HG02642 (cell line): Measurements from ENCODE around the gene CYP19A1.
"Not testable (repeated sequence)": the region's sequence is repeated elsewhere in the genome, so short reads cannot be mapped to it uniquely, and the experiment has no call there.

Experiments used
- ATAC-seq: cut with Tn5 transposase; IDR thresholded peaks from one replicate; pipeline ENCODE4 v1.9.1; 2021; ENCODE audit warnings: mild to moderate bottlenecking; ENCODE audit not compliant: unreplicated experiment, poor library complexity

CYP19A1 gene

GRCh38 chr15:51303462-51303980 is 34.9 kb downstream of the CYP19A1 start:
- no peak for ATAC-seq

- ATAC-seq, result no peak
Measured at GRCh38 chr15:51302480-51302879, 35.9 kb downstream of the CYP19A1 start.

GRCh38 chr15:51299187-51300015 is 39.0 kb downstream of the CYP19A1 start:
- ATAC-seq, result no peak

- no peak for ATAC-seq
Measured at GRCh38 chr15:51298620-51299019, 39.8 kb downstream of the CYP19A1 start.

- ATAC-seq, result no peak
Measured at GRCh38 chr15:51290720-51291119, 47.7 kb downstream of the CYP19A1 start.

GRCh38 chr15:51289290-51289689 is 49.1 kb downstream of the CYP19A1 start:
- no peak for ATAC-seq

- ATAC-seq, result no peak
Measured at GRCh38 chr15:51288143-51289065, 50.0 kb downstream of the CYP19A1 start.

GRCh38 chr15:51286816-51287215 is 51.6 kb downstream of the CYP19A1 start:
- no peak for ATAC-seq

GRCh38 chr15:51285399-51285798 is 53.0 kb downstream of the CYP19A1 start:
- ATAC-seq, result no peak

GRCh38 chr15:51284871-51285270 is 53.5 kb downstream of the CYP19A1 start:
- ATAC-seq, result no peak

GRCh38 chr15:51283026-51283425 is 55.4 kb downstream of the CYP19A1 start:
- ATAC-seq, result no peak

GRCh38 chr15:51282241-51282640 is 56.2 kb downstream of the CYP19A1 start:
- not testable (repeated sequence) for ATAC-seq

GRCh38 chr15:51281368-51281967 is 56.9 kb downstream of the CYP19A1 start:
- peak; percentile 74 for ATAC-seq

- no peak for ATAC-seq
Measured at GRCh38 chr15:51280838-51281237, 57.6 kb downstream of the CYP19A1 start.

GRCh38 chr15:51279391-51279790 is 59.0 kb downstream of the CYP19A1 start:
- ATAC-seq, result no peak

GRCh38 chr15:51277101-51277500 is 61.3 kb downstream of the CYP19A1 start:
- ATAC-seq, result no peak

GRCh38 chr15:51274956-51275355 is 63.4 kb downstream of the CYP19A1 start:
- no peak for ATAC-seq

GRCh38 chr15:51270706-51271105 is 67.7 kb downstream of the CYP19A1 start:
- no peak for ATAC-seq

- ATAC-seq, result no peak
Measured at GRCh38 chr15:51269496-51269895, 68.9 kb downstream of the CYP19A1 start.

- no peak for ATAC-seq
Measured at GRCh38 chr15:51267703-51268083, 70.7 kb downstream of the CYP19A1 start.
